Keratinocyte (primary cell): ENCODE results near the gene ZNF70. TPM values are rescaled to one million over a fixed set of nuclear protein-coding genes. Genes with fewer than 3 reads are reported as not detected.

Experiments
- DNase-seq: peaks from one replicate; pipeline ENCODE4 v3.0.0-alpha.2; 2011; ENCODE audit warnings: low read depth, missing footprints, low spot score
- FAIRE-seq: peaks from 2 replicates; lab custom pipeline; 2011; peaks lifted over from hg19 to GRCh38; lab: Jason Lieb, UNC
- H2AFZ ChIP-seq: 2 replicates; pipeline ENCODE4 v1.6.0; 2012; ENCODE audit warnings: low read length, control low read depth, inconsistent platforms; ENCODE audit not compliant: control insufficient read depth
- H3K27ac ChIP-seq: 2 replicates; pipeline ENCODE4 v1.5.1; 2011; ENCODE audit warnings: low read length; ENCODE audit not compliant: control insufficient read depth, insufficient read depth
- H3K27me3 ChIP-seq: 3 replicates; pipeline ENCODE4 v1.6.0; 2011; ENCODE audit warnings: low read length; ENCODE audit not compliant: control insufficient read depth, insufficient read depth; ENCODE audit errors: extremely low read depth
- H3K36me3 ChIP-seq, 2 experiments: 2 replicates in 1 of 2; 3 replicates in 1 of 2; pipeline ENCODE4 v1.5.1; 2011; ENCODE audit warnings: low read length in 2 of 2, mild to moderate bottlenecking in 1 of 2; ENCODE audit not compliant: control insufficient read depth in 2 of 2, insufficient read depth in 2 of 2; ENCODE audit errors: extremely low read depth in 1 of 2
- H3K4me1 ChIP-seq: 3 replicates; pipeline ENCODE4 v1.5.1; 2011; ENCODE audit warnings: low read length; ENCODE audit not compliant: control insufficient read depth, insufficient read depth; ENCODE audit errors: extremely low read depth
- H3K4me2 ChIP-seq: 3 replicates; pipeline ENCODE4 v1.6.0; 2011; ENCODE audit warnings: low read depth, low read length; ENCODE audit not compliant: control insufficient read depth, insufficient read depth; ENCODE audit errors: extremely low read depth
- H3K4me3 ChIP-seq, 3 experiments: fragments of 200-600 bp in 1 of 3; sonication (generic) in 1 of 3; 2 replicates in 2 of 3; 3 replicates in 1 of 3; pipeline ENCODE4 v1.5.1; 2011 to 2016; ENCODE audit warnings: low read length in 3 of 3, mild to moderate bottlenecking in 3 of 3, control low read depth in 2 of 3, inconsistent platforms in 1 of 3, low read depth in 1 of 3, mixed read lengths in 1 of 3, mixed run types in 1 of 3, moderate library complexity in 1 of 3; ENCODE audit not compliant: control insufficient read depth in 2 of 3, insufficient read depth in 2 of 3; ENCODE audit errors: extremely low read depth in 1 of 3
- H3K79me2 ChIP-seq: 2 replicates; pipeline ENCODE4 v1.6.0; 2012; ENCODE audit warnings: low read length; ENCODE audit not compliant: control insufficient read depth, insufficient read depth
- H3K9ac ChIP-seq: 3 replicates; pipeline ENCODE4 v1.6.0; 2011; ENCODE audit warnings: low read length; ENCODE audit not compliant: control insufficient read depth, insufficient read depth; ENCODE audit errors: extremely low read depth
- H3K9me1 ChIP-seq: 3 replicates; pipeline ENCODE4 v1.6.0; 2011; ENCODE audit warnings: low read length; ENCODE audit not compliant: control insufficient read depth, insufficient read depth; ENCODE audit errors: extremely low read depth
- H3K9me3 ChIP-seq: 2 replicates; pipeline ENCODE4 v1.5.1; 2012; ENCODE audit warnings: low read depth, low read length; ENCODE audit not compliant: control insufficient read depth
- H4K20me1 ChIP-seq: 3 replicates; pipeline ENCODE4 v1.6.0; 2011; ENCODE audit warnings: low read length; ENCODE audit not compliant: control insufficient read depth, insufficient read depth; ENCODE audit errors: extremely low read depth
- EZH2 ChIP-seq: IDR thresholded peaks from one replicate; pipeline ENCODE4 v1.6.1; 2012; ENCODE audit warnings: inconsistent platforms, mild to moderate bottlenecking, low read length, moderate library complexity
- dilution Hi-C: fragments of 300-500 bp; cut with MboI; formaldehyde crosslinking; loops from one replicate; pipeline ENCODE4 v1.7.0; 2020; ENCODE audit warnings: low sequenced_read_pairs; ENCODE audit not compliant: extremely low pct_ligation_motif_present
- polyA plus RNA-seq, 5 experiments: library from polyadenylated mRNA; depleted of rRNA in 3 of 5; stranded (reverse) in 3 of 5; stranded (forward) in 1 of 5; unstranded in 1 of 5; fragments of >200 nt; gene quantifications; 1 replicate in 1 of 5; 2 replicates in 3 of 5; 3 replicates in 1 of 5; pipeline versions ENCODE4 v1.2.1 to v1.2.3, GENCODE V29; 2011 to 2012; ENCODE audit warnings: missing spikeins in 2 of 5, low read depth in 1 of 5, low replicate concordance in 1 of 5
- TF ChIP-seq, protein P1 (sequence below), 3 experiments: IDR thresholded peaks in 1 of 3; conservative IDR thresholded peaks in 1 of 3; optimal IDR thresholded peaks in 1 of 3; 2 replicates in 2 of 3; 3 replicates in 1 of 3; pipeline versions ENCODE3 to v1.5.1; 2011; ENCODE audit warnings: low read length in 3 of 3, mild to moderate bottlenecking in 3 of 3, moderate library complexity in 2 of 3, control low read depth in 1 of 3, inconsistent platforms in 1 of 3; ENCODE audit not compliant: insufficient read depth in 2 of 3; ENCODE audit errors: extremely low read depth in 1 of 3

ZNF70 gene
- polyA plus RNA-seq, 1 donor (not counting 4 experiments of a cell fraction or from before 2014, with no cell fraction given), result 0.55 TPM

DNA sequence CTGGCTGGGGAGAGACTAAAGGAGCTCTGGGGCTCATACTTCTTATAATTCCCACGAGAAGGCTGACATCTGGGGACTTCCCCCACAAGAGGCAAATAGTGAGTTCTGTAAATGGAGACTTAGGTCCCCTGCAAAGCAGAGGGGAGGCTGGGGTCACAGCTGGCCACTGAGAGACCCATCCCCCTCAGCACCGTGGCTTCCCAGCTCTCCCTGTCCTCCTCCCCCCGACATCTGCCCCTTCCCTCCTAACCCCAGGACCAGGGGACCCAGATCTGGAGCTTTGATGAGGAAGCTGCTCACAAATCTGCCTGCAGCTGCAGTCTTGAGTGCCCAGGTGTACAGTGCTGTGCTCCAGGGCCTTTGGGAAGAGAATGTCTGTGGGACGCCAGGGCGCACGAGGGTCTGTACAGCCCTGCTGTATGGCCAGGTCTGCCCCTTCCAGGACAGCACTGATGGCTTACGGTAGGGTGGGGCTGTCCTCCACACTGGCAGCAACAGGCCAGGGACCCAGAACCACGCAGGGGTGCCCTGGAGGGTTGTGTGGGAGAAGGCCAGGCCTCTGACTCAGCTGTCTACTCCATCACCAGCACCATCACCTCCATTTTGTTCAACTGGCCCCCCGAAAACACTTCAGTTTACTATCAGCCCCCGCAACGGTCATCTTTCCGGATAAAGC lies 59.0 kb downstream of the ZNF70 start:
- dilution Hi-C loops, result no loop called here
- no peaks in the 10 kb centered on the region for H3K27me3 ChIP-seq
- H3K4me1 ChIP-seq, result no peaks in the 10 kb centered on the region
- no peaks in the 10 kb centered on the region for H3K9me1 ChIP-seq
- H2AFZ ChIP-seq, result no peak overlapping the region
- H3K79me2 ChIP-seq, result no peaks in the 10 kb centered on the region
- FAIRE-seq (no peak), DNase-seq (no peak)
- H3K9ac ChIP-seq, result no peak overlapping the region
- TF ChIP-seq, protein P1, sequence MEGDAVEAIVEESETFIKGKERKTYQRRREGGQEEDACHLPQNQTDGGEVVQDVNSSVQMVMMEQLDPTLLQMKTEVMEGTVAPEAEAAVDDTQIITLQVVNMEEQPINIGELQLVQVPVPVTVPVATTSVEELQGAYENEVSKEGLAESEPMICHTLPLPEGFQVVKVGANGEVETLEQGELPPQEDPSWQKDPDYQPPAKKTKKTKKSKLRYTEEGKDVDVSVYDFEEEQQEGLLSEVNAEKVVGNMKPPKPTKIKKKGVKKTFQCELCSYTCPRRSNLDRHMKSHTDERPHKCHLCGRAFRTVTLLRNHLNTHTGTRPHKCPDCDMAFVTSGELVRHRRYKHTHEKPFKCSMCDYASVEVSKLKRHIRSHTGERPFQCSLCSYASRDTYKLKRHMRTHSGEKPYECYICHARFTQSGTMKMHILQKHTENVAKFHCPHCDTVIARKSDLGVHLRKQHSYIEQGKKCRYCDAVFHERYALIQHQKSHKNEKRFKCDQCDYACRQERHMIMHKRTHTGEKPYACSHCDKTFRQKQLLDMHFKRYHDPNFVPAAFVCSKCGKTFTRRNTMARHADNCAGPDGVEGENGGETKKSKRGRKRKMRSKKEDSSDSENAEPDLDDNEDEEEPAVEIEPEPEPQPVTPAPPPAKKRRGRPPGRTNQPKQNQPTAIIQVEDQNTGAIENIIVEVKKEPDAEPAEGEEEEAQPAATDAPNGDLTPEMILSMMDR (optimal IDR thresholded peaks at IDR 0.05 in 1 of 3, IDR thresholded peaks at IDR 0.05 in 1 of 3, conservative IDR thresholded peaks at IDR 0.05 in 1 of 3; ENCODE audit: extremely low read depth in 1 of 3, insufficient read depth in 2 of 3, low read length in 3 of 3), result no peak
- no peak for TF ChIP-seq EZH2
- H3K9me3 ChIP-seq, result no peaks in the 10 kb centered on the region
- H3K4me3 ChIP-seq, result no peak overlapping the region
- H3K27ac ChIP-seq, result no peak overlapping the region
- H3K4me2 ChIP-seq, result no peak overlapping the region
- no peaks in the 10 kb centered on the region for H4K20me1 ChIP-seq
- H3K36me3 ChIP-seq, result peaks cover 14 to 18% of the 10 kb centered on the region in 2 experiments

DNA sequence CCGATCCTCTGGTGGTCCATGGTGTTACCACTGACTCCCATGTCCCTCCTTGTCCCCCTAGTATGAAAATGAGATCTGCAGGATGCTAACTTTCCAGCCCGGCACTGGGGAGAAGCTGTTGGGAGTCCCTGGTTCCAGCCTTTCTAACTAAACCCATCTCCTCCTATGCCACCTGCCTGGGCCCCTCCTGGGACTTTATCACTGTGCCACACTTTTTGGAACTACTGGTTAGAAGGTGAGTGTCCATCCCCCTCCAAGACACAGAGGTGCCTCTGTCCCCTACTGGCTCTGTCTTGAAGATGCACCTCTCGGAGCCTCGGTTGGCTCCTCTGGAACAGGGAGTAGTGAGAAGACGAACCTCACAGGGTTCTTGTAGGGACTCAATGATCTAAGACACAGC lies 60.2 kb downstream of the ZNF70 start, which contains the start of gene RGL4:
TSS of gene RGL4 (plus strand) at position 301 of the 400 bp plus-strand sequence. CDS start 1,018 bp downstream, outside the sequence.
- H2AFZ ChIP-seq, result no peak within 1 kb of the TSS
- H3K4me1 ChIP-seq, result no peaks in the 10 kb centered on the region
- dilution Hi-C loops, result no loop called here
- no peaks in the 10 kb centered on the region for H3K27me3 ChIP-seq
- H3K27ac ChIP-seq, result no peak within 1 kb of the TSS
- no peak for FAIRE-seq
- H3K9me3 ChIP-seq, result no peaks in the 10 kb centered on the region
- H3K4me3 ChIP-seq, result no peak within 1 kb of the TSS
- no peaks in the 10 kb centered on the region for H4K20me1 ChIP-seq
- H3K79me2 ChIP-seq, result no peaks in the 10 kb centered on the region
- no peak for DNase-seq
- TF ChIP-seq EZH2, result no peak
- TF ChIP-seq, protein P1 (optimal IDR thresholded peaks at IDR 0.05 in 1 of 3, IDR thresholded peaks at IDR 0.05 in 1 of 3, conservative IDR thresholded peaks at IDR 0.05 in 1 of 3; ENCODE audit: extremely low read depth in 1 of 3, insufficient read depth in 2 of 3, low read length in 3 of 3), result no peak
- H3K4me2 ChIP-seq, result no peak within 1 kb of the TSS
- no peaks in the 10 kb centered on the region for H3K9me1 ChIP-seq
- H3K9ac ChIP-seq, result no peak within 1 kb of the TSS
- peaks cover 13 to 15% of the 10 kb centered on the region in 2 experiments for H3K36me3 ChIP-seq
